ENCODE data around the gene SSH2.

Gene SSH2

GRCh38 chr17:29622337-29623282 is 307.4 kb downstream of the SSH2 start, which contains the start of gene CORO6:
Gene CORO6, minus strand, starts transcription at chr17:29622912. Its CDS starts 1,491 bp downstream, at chr17:29621421.
- peak; percentile 39 for DNase-seq (ENCODE audit: low read depth)

GRCh38 chr17:29621751-29622194 is 308.3 kb downstream of the SSH2 start:
- DNase-seq (ENCODE audit: low read depth): no peak

GRCh38 chr17:29620779-29621500 is 309.1 kb downstream of the SSH2 start:
- no peak for DNase-seq (ENCODE audit: low read depth)

- no peak for DNase-seq (ENCODE audit: low read depth)
Measured at GRCh38 chr17:29620271-29620670, 309.8 kb downstream of the SSH2 start.

- peak; percentile 43 for DNase-seq (ENCODE audit: low read depth)
Measured at GRCh38 chr17:29619251-29619650, 310.8 kb downstream of the SSH2 start.

GRCh38 chr17:29618272-29619065 is 311.6 kb downstream of the SSH2 start:
- DNase-seq (ENCODE audit: low read depth): no peak

GRCh38 chr17:29617481-29618271 is 312.4 kb downstream of the SSH2 start:
- DNase-seq (ENCODE audit: low read depth): peak; percentile 55

- peak; percentile 66 for DNase-seq (ENCODE audit: low read depth)
Measured at GRCh38 chr17:29617125-29617480, 312.9 kb downstream of the SSH2 start.

- DNase-seq (ENCODE audit: low read depth): no peak
Measured at GRCh38 chr17:29616300-29617048, 313.6 kb downstream of the SSH2 start.

GRCh38 chr17:29615492-29616299 is 314.3 kb downstream of the SSH2 start:
- DNase-seq (ENCODE audit: low read depth): peak; percentile 81

- DNase-seq (ENCODE audit: low read depth): no peak
Measured at GRCh38 chr17:29615048-29615385, 315.0 kb downstream of the SSH2 start.

GRCh38 chr17:29614349-29615047 is 315.5 kb downstream of the SSH2 start:
- no peak for DNase-seq (ENCODE audit: low read depth)

- DNase-seq (ENCODE audit: low read depth): no peak
Measured at GRCh38 chr17:29613856-29614255, 316.2 kb downstream of the SSH2 start.

- DNase-seq (ENCODE audit: low read depth): peak; percentile 78
Measured at GRCh38 chr17:29613352-29613837, 316.6 kb downstream of the SSH2 start.

- DNase-seq (ENCODE audit: low read depth): no peak
Measured at GRCh38 chr17:29612404-29613280, 317.4 kb downstream of the SSH2 start.

GRCh38 chr17:29612094-29612403 is 318.0 kb downstream of the SSH2 start:
- no peak for DNase-seq (ENCODE audit: low read depth)

- DNase-seq (ENCODE audit: low read depth): no peak
Measured at GRCh38 chr17:29611351-29612093, 318.5 kb downstream of the SSH2 start.

Measured in fibroblast of gingiva (primary cell).